ENCODE data around the gene FSTL4. TPM values are rescaled to one million over a fixed set of nuclear protein-coding genes. Genes with fewer than 3 reads are reported as not detected.

The FSTL4 gene
- polyA plus RNA-seq, 1 of the 3 experiments (the other 2 are of a cell fraction) = not detected

- TF ChIP-seq REST (IDR thresholded peaks at IDR 0.05; ENCODE audit: low read depth, low read length) (no peak), YY1 (IDR thresholded peaks at IDR 0.05; ENCODE audit: low read depth) (no peak)
These were observed 101.6 kb downstream of the FSTL4 start (continued) for GRCh38 chr5:133510634-133511262.

- DNase-seq = peak; percentile 11
- no peak for TF ChIP-seq ZBTB33 (IDR thresholded peaks at IDR 0.05; ENCODE audit: borderline replicate concordance, low read depth)
- TF ChIP-seq PBX3 (IDR thresholded peaks at IDR 0.05) = no peak
- no peak for TF ChIP-seq CTCF (IDR thresholded peaks at IDR 0.05)
- no peak for TF ChIP-seq MXI1 (IDR thresholded peaks at IDR 0.05; ENCODE audit: low read depth, low read length)
- no peak for TF ChIP-seq TAF1 (IDR thresholded peaks at IDR 0.05; ENCODE audit: borderline replicate concordance, low read depth, low read length)
- TF ChIP-seq JUND (IDR thresholded peaks at IDR 0.05) = no peak
- no peak for TF ChIP-seq YY1 (IDR thresholded peaks at IDR 0.05; ENCODE audit: low read depth)
- no peak for TF ChIP-seq SMC3 (IDR thresholded peaks at IDR 0.05; ENCODE audit: low read depth, low read length)
- TF ChIP-seq NFIC (IDR thresholded peaks at IDR 0.05; ENCODE audit: borderline replicate concordance) = no peak
- TF ChIP-seq RFX5 (IDR thresholded peaks at IDR 0.05; ENCODE audit: low read length) = no peak
- TF ChIP-seq SIN3A (IDR thresholded peaks at IDR 0.05; ENCODE audit: borderline replicate concordance, low read depth, low read length) = no peak
- no peak for TF ChIP-seq EZH2phosphoT487 (IDR thresholded peaks at IDR 0.05; ENCODE audit: borderline replicate concordance, low read depth)
- TF ChIP-seq RAD21 (IDR thresholded peaks at IDR 0.05; ENCODE audit: low read length) = no peak
- no peak for TF ChIP-seq REST (IDR thresholded peaks at IDR 0.05; ENCODE audit: low read depth, low read length)
- no peak for TF ChIP-seq IRF3 (IDR thresholded peaks at IDR 0.05; ENCODE audit: low read depth, low read length)
- no peak for TF ChIP-seq RXRA (IDR thresholded peaks at IDR 0.05; ENCODE audit: borderline replicate concordance, low read depth)
- Histone ChIP-seq H3K4me3 (ENCODE audit: low read depth in 2 of 2, low read length in 1 of 2) (no peak overlapping the region), H3K36me3 (replicated peaks in 1 of 2; ENCODE audit: control insufficient read depth in 1 of 2, insufficient read depth in 2 of 2, low read length in 1 of 2) (no peaks in the 10 kb centered on the region), H3K9me3 (no peaks in the 10 kb centered on the region), H3F3A (replicated peaks; ENCODE audit: insufficient read depth) (no peaks in the 10 kb centered on the region), H3K4me2 (no peak overlapping the region), H4K20me1 (ENCODE audit: insufficient read depth) (no peaks in the 10 kb centered on the region), H3K27ac (ENCODE audit: low read depth in 2 of 2, low read length in 1 of 2) (no peak overlapping the region), H3K9me2 (no peaks in the 10 kb centered on the region), H3K27me3 (ENCODE audit: insufficient read depth) (no peaks in the 10 kb centered on the region; the same call in 1 of the 2 replicates), H2AFZ (ENCODE audit: low read depth) (no peak overlapping the region), H3K9ac (no peak overlapping the region), H3K4me1 (ENCODE audit: control insufficient read depth in 1 of 2, insufficient read depth in 2 of 2, low read depth in 1 of 2, low read length in 1 of 2) (peaks cover 0 to 3% of the 10 kb centered on the region in 2 experiments; a peak in 1 of 4 replicates), H3K79me2 (ENCODE audit: insufficient read depth) (no peaks in the 10 kb centered on the region)
- WGBS (ENCODE audit: low lambda C conversion rate) = 46% methylated on average over 4 of the region's 4 CpGs
- ChIA-PET POLR2A (no interaction called here), CTCF (interaction anchor here (1.2 to 2.5 kb wide), 4 partner anchors 17 to 359 kb away, joined by 4 to 7 read pairs (median 6); no protein-coding TSS in a partner anchor)
These were observed 102.6 kb downstream of the FSTL4 start for GRCh38 chr5:133509742-133510079.

All from SK-N-SH (cell line).